Peyer's patch (tissue), 4 donors: ENCODE results near the gene VASH1. TPM values are rescaled to one million over a fixed set of nuclear protein-coding genes. Genes with fewer than 3 reads are reported as not detected.

Experiments used
- DNase-seq, 3 donors: peaks; one replicate each; pipeline ENCODE4 v3.0.0-alpha.2; 2017 to 2019
- H3K27ac ChIP-seq, 4 donors: fragments of 200-600 bp; sonication (generic); one replicate each; pipeline ENCODE4 v1.5.1; 2016 to 2019
- H3K27me3 ChIP-seq, 2 donors: fragments of 200-600 bp; sonication (generic); one replicate each; pipeline ENCODE4 v1.5.1; 2019
- H3K36me3 ChIP-seq, 3 donors: fragments of 200-600 bp; sonication (generic); one replicate each; pipeline ENCODE4 v1.5.1; 2016 to 2019
- H3K4me1 ChIP-seq, 4 donors: fragments of 200-600 bp; sonication (generic); one replicate each; pipeline ENCODE4 v1.5.1; 2016 to 2019
- H3K4me3 ChIP-seq, 4 donors: fragments of 200-600 bp; sonication (generic); 1 replicate in 3 of 4; 2 replicates in 1 of 4; pipeline ENCODE4 v1.5.1; 2016 to 2019; ENCODE audit warnings: mild to moderate bottlenecking in 1 of 4
- H3K9me3 ChIP-seq, 4 donors: fragments of 200-600 bp; sonication (generic); one replicate each; pipeline ENCODE4 v1.5.1; 2016 to 2019; ENCODE audit warnings: mild to moderate bottlenecking in 1 of 4
- CTCF ChIP-seq, 6 experiments: fragments of 450-650 bp in 4 of 6; fragments of 200-600 bp in 2 of 6; sonication (generic) in 1 of 6; IDR thresholded peaks; one replicate each; pipeline ENCODE4 v1.5.1; 2017 to 2019; ENCODE audit warnings: antibody characterized with exemption in 6 of 6, mild to moderate bottlenecking in 3 of 6, moderate library complexity in 1 of 6
- POLR2A ChIP-seq, 2 donors: fragments of 450-650 bp; IDR thresholded peaks; one replicate each; pipeline ENCODE4 v1.5.1; 2017; ENCODE audit warnings: antibody characterized with exemption in 2 of 2, mild to moderate bottlenecking in 2 of 2, moderate library complexity in 2 of 2
- total RNA-seq, 4 donors: library from RNA; depleted of rRNA; stranded (reverse); fragments of >200 nt; gene quantifications; one replicate each; pipeline ENCODE4 v1.1.0, GENCODE V29; 2016

VASH1 gene
- total RNA-seq, 4 donors from 2014 or later = 1.6 to 33.0 (median 3.2) TPM

- DNase-seq = no peak
- TF ChIP-seq CTCF (IDR thresholded peaks at IDR 0.05) = no peak
- Histone ChIP-seq H3K36me3 (peaks cover 0 to 40% (median 0%) of the 10 kb centered on the region in 3 donors), H3K4me3 (no peak overlapping the region), H3K27me3 (no peaks in the 10 kb centered on the region), H3K4me1 (peaks cover 0 to 18% (median 0%) of the 10 kb centered on the region in 4 donors), H3K27ac (no peak overlapping the region), H3K9me3 (no peaks in the 10 kb centered on the region)
These were observed 25.3 kb downstream of the VASH1 start for GRCh38 chr14:76786601-76787000.

GRCh38 chr14:76792422-76792821 lies 31.2 kb downstream of the VASH1 start:
- Histone ChIP-seq H3K9me3 (no peaks in the 10 kb centered on the region), H3K4me3 (no peak overlapping the region), H3K36me3 (peaks cover 0 to 38% (median 0%) of the 10 kb centered on the region in 3 donors), H3K27ac (no peak overlapping the region), H3K4me1 (no peaks in the 10 kb centered on the region), H3K27me3 (no peaks in the 10 kb centered on the region)
- TF ChIP-seq POLR2A (IDR thresholded peaks at IDR 0.05) (no peak), CTCF (IDR thresholded peaks at IDR 0.05) (no peak)
- DNase-seq = no peak

GRCh38 chr14:76793324-76793723 lies 32.1 kb downstream of the VASH1 start:
- Histone ChIP-seq H3K27me3 (no peaks in the 10 kb centered on the region), H3K9me3 (no peaks in the 10 kb centered on the region), H3K36me3 (peaks cover 0 to 40% (median 0%) of the 10 kb centered on the region in 3 donors), H3K4me1 (no peaks in the 10 kb centered on the region), H3K27ac (no peak overlapping the region), H3K4me3 (no peak overlapping the region)
- no peak for TF ChIP-seq POLR2A (IDR thresholded peaks at IDR 0.05)
- no peak for TF ChIP-seq CTCF (IDR thresholded peaks at IDR 0.05)
- no peak for DNase-seq

GRCh38 chr14:76793956-76794355 lies 32.7 kb downstream of the VASH1 start:
- Histone ChIP-seq H3K9me3 (no peaks in the 10 kb centered on the region), H3K4me3 (no peak overlapping the region), H3K27ac (no peak overlapping the region), H3K36me3 (peaks cover 0 to 34% (median 0%) of the 10 kb centered on the region in 3 donors), H3K4me1 (no peaks in the 10 kb centered on the region), H3K27me3 (no peaks in the 10 kb centered on the region)
- TF ChIP-seq CTCF (IDR thresholded peaks at IDR 0.05) (no peak), POLR2A (IDR thresholded peaks at IDR 0.05) (no peak)
- DNase-seq = no peak

- Histone ChIP-seq H3K27me3 (no peaks in the 10 kb centered on the region), H3K4me1 (peaks cover 0 to 13% (median 2%) of the 10 kb centered on the region in 4 donors), H3K27ac (no peak overlapping the region), H3K4me3 (no peak overlapping the region), H3K9me3 (no peaks in the 10 kb centered on the region), H3K36me3 (peaks cover 0 to 65% (median 0%) of the 10 kb centered on the region in 3 donors)
- no peak for TF ChIP-seq CTCF (IDR thresholded peaks at IDR 0.05)
- TF ChIP-seq POLR2A (IDR thresholded peaks at IDR 0.05) = no peak
- no peak for DNase-seq
These were observed 45.2 kb downstream of the VASH1 start for GRCh38 chr14:76806446-76806845.

GRCh38 chr14:76808011-76808410 lies 46.7 kb downstream of the VASH1 start:
- peaks cover 0 to 53% (median 0%) of the 10 kb centered on the region in 3 donors for H3K36me3 ChIP-seq

More at GRCh38 chr14:76808011-76808410, 46.7 kb downstream of the VASH1 start:
- no peaks in the 10 kb centered on the region for H3K27me3 ChIP-seq
- no peaks in the 10 kb centered on the region for H3K9me3 ChIP-seq
- no peak for DNase-seq
- peaks cover 0 to 18% (median 4%) of the 10 kb centered on the region in 4 donors for H3K4me1 ChIP-seq
- TF ChIP-seq CTCF (IDR thresholded peaks at IDR 0.05) (no peak), POLR2A (IDR thresholded peaks at IDR 0.05) (no peak)
- no peak overlapping the region for H3K27ac ChIP-seq
- no peak overlapping the region for H3K4me3 ChIP-seq
